HepG2 (cell line): ENCODE measurements around the gene SHPK. TPM values are rescaled to one million over a fixed set of nuclear protein-coding genes. Genes with fewer than 3 reads are reported as not detected.

Experiments
- HNRNPUL1 ChIP-seq: fragments of 200-400 bp; formaldehyde crosslinking; IDR thresholded peaks from 2 replicates; pipeline ENCODE4 v1.6.1; 2017; ENCODE audit warnings: low read depth, mild to moderate bottlenecking, low read length, moderate library complexity
- IRX3 ChIP-seq: sonication (generic); formaldehyde crosslinking; IDR thresholded peaks from 2 replicates; pipeline ENCODE4 v1.8.1; 2023; ENCODE audit warnings: mild to moderate bottlenecking, low read depth, missing genetic modification reagents, borderline replicate concordance
- MTA1 ChIP-seq: sonication (generic); formaldehyde crosslinking; IDR thresholded peaks from 2 replicates; pipeline ENCODE4 v1.4.0; 2020; ENCODE audit warnings: missing genetic modification reagents, mild to moderate bottlenecking, borderline replicate concordance
- MTF2 ChIP-seq: sonication (generic); formaldehyde crosslinking; IDR thresholded peaks from 2 replicates; pipeline ENCODE4 v1.5.0; 2020; ENCODE audit warnings: missing genetic modification reagents, borderline replicate concordance
- NCOA2 ChIP-seq: sonication (generic); formaldehyde crosslinking; IDR thresholded peaks from 2 replicates; pipeline ENCODE4 v1.8.0; 2022; ENCODE audit warnings: inconsistent platforms
- SALL1 ChIP-seq: sonication (generic); formaldehyde crosslinking; IDR thresholded peaks from 2 replicates; pipeline ENCODE4 v1.8.0; 2022; ENCODE audit warnings: mild to moderate bottlenecking, missing genetic modification reagents
- SMAD3 ChIP-seq: sonication (generic); formaldehyde crosslinking; IDR thresholded peaks from 2 replicates; pipeline ENCODE4 v1.4.0; 2020; ENCODE audit warnings: missing genetic modification reagents
- TBL1XR1 ChIP-seq: fragments of 150-350 bp; IDR thresholded peaks from 2 replicates; pipeline ENCODE4 v1.6.1; 2014; ENCODE audit warnings: borderline replicate concordance, low read length; ENCODE audit not compliant: partially characterized antibody
- ZBTB7B ChIP-seq: sonication (generic); formaldehyde crosslinking; IDR thresholded peaks from 2 replicates; pipeline ENCODE4 v1.4.0; 2020; ENCODE audit warnings: missing genetic modification reagents
- ZNF12 ChIP-seq: sonication (generic); formaldehyde crosslinking; IDR thresholded peaks from 2 replicates; pipeline ENCODE4 v1.5.0; 2020; ENCODE audit warnings: missing genetic modification reagents
- ZNF772 ChIP-seq: sonication (generic); formaldehyde crosslinking; IDR thresholded peaks from 2 replicates; pipeline ENCODE4 v1.5.0; 2020; ENCODE audit warnings: mild to moderate bottlenecking, missing genetic modification reagents
- polyA plus RNA-seq, 8 experiments: library from polyadenylated mRNA; depleted of rRNA in 3 of 8; stranded (reverse) in 7 of 8; unstranded in 1 of 8; fragments of >200 nt; fragmentation: Illumina TruSeq in 4 of 8; extraction: Trizol in 4 of 8; gene quantifications; 2 replicates each; pipeline versions ENCODE4 v1.2.1 to v1.2.3, GENCODE V29; 2011 to 2016; ENCODE audit warnings: low read depth in 4 of 8, missing spikeins in 1 of 8, mixed read lengths in 1 of 8; ENCODE audit not compliant: insufficient read depth in 1 of 8
- total RNA-seq, 5 experiments: library from RNA; depleted of rRNA; stranded (reverse); fragments of >200 nt; fragmentation: Illumina TruSeq; extraction: Trizol; gene quantifications; 2 replicates each; pipeline ENCODE4 v1.2.3, GENCODE V29; 2016; ENCODE audit warnings: low read depth in 1 of 5
- TF ChIP-seq, protein P1 (sequence below): sonication (generic); formaldehyde crosslinking; conservative IDR thresholded peaks from 2 replicates; pipeline ENCODE4 v1.4.0; 2020; ENCODE audit warnings: mild to moderate bottlenecking, missing genetic modification reagents, moderate library complexity
- TF ChIP-seq, protein P2 (sequence below): sonication (generic); formaldehyde crosslinking; IDR thresholded peaks from 2 replicates; pipeline ENCODE4 v1.4.0; 2020; ENCODE audit warnings: mild to moderate bottlenecking, missing genetic modification reagents
- TF ChIP-seq, protein P3 (sequence below): sonication (generic); formaldehyde crosslinking; IDR thresholded peaks from 2 replicates; pipeline ENCODE4 v1.8.1; 2023; ENCODE audit warnings: mild to moderate bottlenecking, missing genetic modification reagents
- TF ChIP-seq, protein P4 (sequence below): sonication (generic); formaldehyde crosslinking; IDR thresholded peaks from 2 replicates; pipeline ENCODE4 v1.8.1; 2022; ENCODE audit warnings: mild to moderate bottlenecking, missing genetic modification reagents
- TF ChIP-seq, protein P5 (sequence below): sonication (generic); formaldehyde crosslinking; IDR thresholded peaks from 2 replicates; pipeline ENCODE4 v1.4.0; 2020; ENCODE audit warnings: missing genetic modification reagents

The SHPK gene
- total and polyA plus RNA-seq, 2 of the 13 experiments (the other 11 are each of a cell fraction or from before 2014, with no cell fraction given): 16.2 to 30.9 TPM

DNA sequence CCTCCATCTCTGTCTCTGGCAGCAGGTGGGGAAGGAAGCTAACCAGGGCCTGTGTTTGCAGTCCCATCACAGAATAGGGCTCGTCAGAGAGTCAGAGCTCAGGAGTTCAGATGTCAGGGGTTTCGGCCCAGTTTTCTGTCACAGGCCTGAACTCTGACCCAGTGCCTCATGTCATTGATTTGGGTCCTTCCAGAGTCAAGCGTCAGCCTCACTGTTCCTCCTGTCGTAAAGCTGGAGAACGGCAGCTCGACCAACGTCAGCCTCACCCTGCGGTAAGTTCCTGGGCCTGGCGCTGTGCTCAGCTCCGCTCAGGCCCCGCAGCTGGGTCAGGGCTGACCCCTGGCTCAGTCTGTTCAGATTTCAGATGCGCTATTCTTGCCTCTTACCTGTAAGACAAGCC, 11.2 kb upstream of the SHPK start (continued):
- TF ChIP-seq, protein P1, sequence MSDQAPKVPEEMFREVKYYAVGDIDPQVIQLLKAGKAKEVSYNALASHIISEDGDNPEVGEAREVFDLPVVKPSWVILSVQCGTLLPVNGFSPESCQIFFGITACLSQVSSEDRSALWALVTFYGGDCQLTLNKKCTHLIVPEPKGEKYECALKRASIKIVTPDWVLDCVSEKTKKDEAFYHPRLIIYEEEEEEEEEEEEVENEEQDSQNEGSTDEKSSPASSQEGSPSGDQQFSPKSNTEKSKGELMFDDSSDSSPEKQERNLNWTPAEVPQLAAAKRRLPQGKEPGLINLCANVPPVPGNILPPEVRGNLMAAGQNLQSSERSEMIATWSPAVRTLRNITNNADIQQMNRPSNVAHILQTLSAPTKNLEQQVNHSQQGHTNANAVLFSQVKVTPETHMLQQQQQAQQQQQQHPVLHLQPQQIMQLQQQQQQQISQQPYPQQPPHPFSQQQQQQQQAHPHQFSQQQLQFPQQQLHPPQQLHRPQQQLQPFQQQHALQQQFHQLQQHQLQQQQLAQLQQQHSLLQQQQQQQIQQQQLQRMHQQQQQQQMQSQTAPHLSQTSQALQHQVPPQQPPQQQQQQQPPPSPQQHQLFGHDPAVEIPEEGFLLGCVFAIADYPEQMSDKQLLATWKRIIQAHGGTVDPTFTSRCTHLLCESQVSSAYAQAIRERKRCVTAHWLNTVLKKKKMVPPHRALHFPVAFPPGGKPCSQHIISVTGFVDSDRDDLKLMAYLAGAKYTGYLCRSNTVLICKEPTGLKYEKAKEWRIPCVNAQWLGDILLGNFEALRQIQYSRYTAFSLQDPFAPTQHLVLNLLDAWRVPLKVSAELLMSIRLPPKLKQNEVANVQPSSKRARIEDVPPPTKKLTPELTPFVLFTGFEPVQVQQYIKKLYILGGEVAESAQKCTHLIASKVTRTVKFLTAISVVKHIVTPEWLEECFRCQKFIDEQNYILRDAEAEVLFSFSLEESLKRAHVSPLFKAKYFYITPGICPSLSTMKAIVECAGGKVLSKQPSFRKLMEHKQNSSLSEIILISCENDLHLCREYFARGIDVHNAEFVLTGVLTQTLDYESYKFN (CRISPR knock-in tag): peak; percentile 24; the same call in 1 of the 2 replicates
- TF ChIP-seq, protein P2, sequence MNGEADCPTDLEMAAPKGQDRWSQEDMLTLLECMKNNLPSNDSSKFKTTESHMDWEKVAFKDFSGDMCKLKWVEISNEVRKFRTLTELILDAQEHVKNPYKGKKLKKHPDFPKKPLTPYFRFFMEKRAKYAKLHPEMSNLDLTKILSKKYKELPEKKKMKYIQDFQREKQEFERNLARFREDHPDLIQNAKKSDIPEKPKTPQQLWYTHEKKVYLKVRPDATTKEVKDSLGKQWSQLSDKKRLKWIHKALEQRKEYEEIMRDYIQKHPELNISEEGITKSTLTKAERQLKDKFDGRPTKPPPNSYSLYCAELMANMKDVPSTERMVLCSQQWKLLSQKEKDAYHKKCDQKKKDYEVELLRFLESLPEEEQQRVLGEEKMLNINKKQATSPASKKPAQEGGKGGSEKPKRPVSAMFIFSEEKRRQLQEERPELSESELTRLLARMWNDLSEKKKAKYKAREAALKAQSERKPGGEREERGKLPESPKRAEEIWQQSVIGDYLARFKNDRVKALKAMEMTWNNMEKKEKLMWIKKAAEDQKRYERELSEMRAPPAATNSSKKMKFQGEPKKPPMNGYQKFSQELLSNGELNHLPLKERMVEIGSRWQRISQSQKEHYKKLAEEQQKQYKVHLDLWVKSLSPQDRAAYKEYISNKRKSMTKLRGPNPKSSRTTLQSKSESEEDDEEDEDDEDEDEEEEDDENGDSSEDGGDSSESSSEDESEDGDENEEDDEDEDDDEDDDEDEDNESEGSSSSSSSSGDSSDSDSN (CRISPR knock-in tag): no peak
- no peak for TF ChIP-seq NCOA2
- TF ChIP-seq MTA1 (CRISPR knock-in tag): peak; percentile 3; the same call in 1 of the 2 replicates
- no peak for TF ChIP-seq ZNF12 (CRISPR knock-in tag)
- no peak for TF ChIP-seq SMAD3 (CRISPR knock-in tag)
- TF ChIP-seq, protein P3, sequence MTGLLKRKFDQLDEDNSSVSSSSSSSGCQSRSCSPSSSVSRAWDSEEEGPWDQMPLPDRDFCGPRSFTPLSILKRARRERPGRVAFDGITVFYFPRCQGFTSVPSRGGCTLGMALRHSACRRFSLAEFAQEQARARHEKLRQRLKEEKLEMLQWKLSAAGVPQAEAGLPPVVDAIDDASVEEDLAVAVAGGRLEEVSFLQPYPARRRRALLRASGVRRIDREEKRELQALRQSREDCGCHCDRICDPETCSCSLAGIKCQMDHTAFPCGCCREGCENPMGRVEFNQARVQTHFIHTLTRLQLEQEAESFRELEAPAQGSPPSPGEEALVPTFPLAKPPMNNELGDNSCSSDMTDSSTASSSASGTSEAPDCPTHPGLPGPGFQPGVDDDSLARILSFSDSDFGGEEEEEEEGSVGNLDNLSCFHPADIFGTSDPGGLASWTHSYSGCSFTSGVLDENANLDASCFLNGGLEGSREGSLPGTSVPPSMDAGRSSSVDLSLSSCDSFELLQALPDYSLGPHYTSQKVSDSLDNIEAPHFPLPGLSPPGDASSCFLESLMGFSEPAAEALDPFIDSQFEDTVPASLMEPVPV (CRISPR knock-in tag): 0 out of 2 replicates have a peak, but pooled peaks have one; percentile 27
- TF ChIP-seq TBL1XR1: no peak
- no peak for TF ChIP-seq MTF2
- TF ChIP-seq ZBTB7B (CRISPR knock-in tag): no peak
- TF ChIP-seq HNRNPUL1: no peak
- no peak for TF ChIP-seq IRX3 (CRISPR knock-in tag)
- 0 out of 2 replicates have a peak, but pooled peaks have one; percentile 28 for TF ChIP-seq SALL1 (CRISPR knock-in tag)
- TF ChIP-seq, protein P4, sequence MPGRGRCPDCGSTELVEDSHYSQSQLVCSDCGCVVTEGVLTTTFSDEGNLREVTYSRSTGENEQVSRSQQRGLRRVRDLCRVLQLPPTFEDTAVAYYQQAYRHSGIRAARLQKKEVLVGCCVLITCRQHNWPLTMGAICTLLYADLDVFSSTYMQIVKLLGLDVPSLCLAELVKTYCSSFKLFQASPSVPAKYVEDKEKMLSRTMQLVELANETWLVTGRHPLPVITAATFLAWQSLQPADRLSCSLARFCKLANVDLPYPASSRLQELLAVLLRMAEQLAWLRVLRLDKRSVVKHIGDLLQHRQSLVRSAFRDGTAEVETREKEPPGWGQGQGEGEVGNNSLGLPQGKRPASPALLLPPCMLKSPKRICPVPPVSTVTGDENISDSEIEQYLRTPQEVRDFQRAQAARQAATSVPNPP: no peak
- TF ChIP-seq, protein P5, sequence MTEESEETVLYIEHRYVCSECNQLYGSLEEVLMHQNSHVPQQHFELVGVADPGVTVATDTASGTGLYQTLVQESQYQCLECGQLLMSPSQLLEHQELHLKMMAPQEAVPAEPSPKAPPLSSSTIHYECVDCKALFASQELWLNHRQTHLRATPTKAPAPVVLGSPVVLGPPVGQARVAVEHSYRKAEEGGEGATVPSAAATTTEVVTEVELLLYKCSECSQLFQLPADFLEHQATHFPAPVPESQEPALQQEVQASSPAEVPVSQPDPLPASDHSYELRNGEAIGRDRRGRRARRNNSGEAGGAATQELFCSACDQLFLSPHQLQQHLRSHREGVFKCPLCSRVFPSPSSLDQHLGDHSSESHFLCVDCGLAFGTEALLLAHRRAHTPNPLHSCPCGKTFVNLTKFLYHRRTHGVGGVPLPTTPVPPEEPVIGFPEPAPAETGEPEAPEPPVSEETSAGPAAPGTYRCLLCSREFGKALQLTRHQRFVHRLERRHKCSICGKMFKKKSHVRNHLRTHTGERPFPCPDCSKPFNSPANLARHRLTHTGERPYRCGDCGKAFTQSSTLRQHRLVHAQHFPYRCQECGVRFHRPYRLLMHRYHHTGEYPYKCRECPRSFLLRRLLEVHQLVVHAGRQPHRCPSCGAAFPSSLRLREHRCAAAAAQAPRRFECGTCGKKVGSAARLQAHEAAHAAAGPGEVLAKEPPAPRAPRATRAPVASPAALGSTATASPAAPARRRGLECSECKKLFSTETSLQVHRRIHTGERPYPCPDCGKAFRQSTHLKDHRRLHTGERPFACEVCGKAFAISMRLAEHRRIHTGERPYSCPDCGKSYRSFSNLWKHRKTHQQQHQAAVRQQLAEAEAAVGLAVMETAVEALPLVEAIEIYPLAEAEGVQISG (CRISPR knock-in tag): 0 out of 2 replicates have a peak, but pooled peaks have one; percentile 18
- no peak for TF ChIP-seq ZNF772 (CRISPR knock-in tag)
